Fibroblast of villous mesenchyme (primary cell): Measurements from ENCODE around the gene JMJD1C. TPM values are rescaled to one million over a fixed set of nuclear protein-coding genes. Genes with fewer than 3 reads are reported as not detected.

Experiments
- DNase-seq: peaks from one replicate; pipeline ENCODE4 v3.0.0-alpha.2; 2010; ENCODE audit warnings: low read depth
- H3K4me3 ChIP-seq: 2 replicates; pipeline ENCODE4 v1.5.1; 2011; ENCODE audit warnings: low read depth, mild to moderate bottlenecking, low read length
- small RNA-seq: library from RNA; depleted of rRNA; stranded (forward); fragments of <200 nt; gene quantifications from one replicate; pipeline ENCODE3, GENCODE V24; 2012
- total RNA-seq: library from RNA; depleted of rRNA; stranded (reverse); fragments of >200 nt; gene quantifications from 2 replicates; pipeline ENCODE4 v1.2.3, GENCODE V29; 2012
- TF ChIP-seq, protein P1 (sequence below): IDR thresholded peaks from 2 replicates; pipeline ENCODE4 v1.5.1; 2012; ENCODE audit warnings: low read depth, mild to moderate bottlenecking, low read length; ENCODE audit not compliant: insufficient read depth

The JMJD1C gene
- total RNA-seq, 1 donor: 98.4 TPM

DNA sequence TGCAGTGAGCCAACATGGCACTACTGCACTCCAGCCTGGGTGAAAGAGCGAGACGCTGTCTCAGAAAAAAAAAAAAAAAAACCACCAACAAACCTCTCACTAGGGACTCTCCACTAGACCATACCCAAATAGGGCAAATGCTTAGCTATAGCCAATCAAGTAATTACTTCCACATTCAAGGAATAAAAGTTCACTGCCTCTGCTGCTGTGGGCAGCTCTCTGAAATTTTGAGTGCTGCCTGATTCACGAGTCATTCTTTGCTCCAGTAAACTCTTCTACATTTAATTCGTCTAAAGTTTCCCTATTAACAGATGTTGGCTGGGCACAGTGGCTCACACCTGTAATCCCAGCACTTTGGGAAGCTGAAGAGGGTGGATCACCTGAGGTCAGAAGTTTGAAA is 337.3 kb downstream of the JMJD1C start:
- H3K4me3 ChIP-seq: no peak overlapping the region
- DNase-seq: no peak
- TF ChIP-seq, protein P1, sequence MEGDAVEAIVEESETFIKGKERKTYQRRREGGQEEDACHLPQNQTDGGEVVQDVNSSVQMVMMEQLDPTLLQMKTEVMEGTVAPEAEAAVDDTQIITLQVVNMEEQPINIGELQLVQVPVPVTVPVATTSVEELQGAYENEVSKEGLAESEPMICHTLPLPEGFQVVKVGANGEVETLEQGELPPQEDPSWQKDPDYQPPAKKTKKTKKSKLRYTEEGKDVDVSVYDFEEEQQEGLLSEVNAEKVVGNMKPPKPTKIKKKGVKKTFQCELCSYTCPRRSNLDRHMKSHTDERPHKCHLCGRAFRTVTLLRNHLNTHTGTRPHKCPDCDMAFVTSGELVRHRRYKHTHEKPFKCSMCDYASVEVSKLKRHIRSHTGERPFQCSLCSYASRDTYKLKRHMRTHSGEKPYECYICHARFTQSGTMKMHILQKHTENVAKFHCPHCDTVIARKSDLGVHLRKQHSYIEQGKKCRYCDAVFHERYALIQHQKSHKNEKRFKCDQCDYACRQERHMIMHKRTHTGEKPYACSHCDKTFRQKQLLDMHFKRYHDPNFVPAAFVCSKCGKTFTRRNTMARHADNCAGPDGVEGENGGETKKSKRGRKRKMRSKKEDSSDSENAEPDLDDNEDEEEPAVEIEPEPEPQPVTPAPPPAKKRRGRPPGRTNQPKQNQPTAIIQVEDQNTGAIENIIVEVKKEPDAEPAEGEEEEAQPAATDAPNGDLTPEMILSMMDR: no peak

DNA sequence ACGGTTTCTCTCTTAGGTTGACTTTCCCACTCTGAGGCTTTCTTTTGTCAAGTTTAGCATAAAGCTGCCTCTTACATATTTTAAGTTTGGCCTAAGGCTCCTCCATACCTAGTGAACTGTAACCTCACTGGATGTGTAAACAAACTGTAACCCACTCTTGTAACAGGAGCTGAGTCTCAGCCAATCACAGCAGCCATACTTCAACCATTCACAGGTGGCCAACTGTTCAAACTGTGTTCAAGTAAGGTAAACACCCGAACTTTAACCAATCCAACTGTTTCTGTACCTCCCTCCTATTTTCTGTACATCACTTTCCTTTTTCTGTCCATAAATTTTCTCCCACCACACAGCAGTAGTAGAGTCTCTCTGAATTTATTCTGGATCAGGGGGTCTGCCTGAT is 340.3 kb downstream of the JMJD1C start:
- TF ChIP-seq, protein P1: no peak
- DNase-seq: no peak
- no peak overlapping the region for H3K4me3 ChIP-seq

DNA sequence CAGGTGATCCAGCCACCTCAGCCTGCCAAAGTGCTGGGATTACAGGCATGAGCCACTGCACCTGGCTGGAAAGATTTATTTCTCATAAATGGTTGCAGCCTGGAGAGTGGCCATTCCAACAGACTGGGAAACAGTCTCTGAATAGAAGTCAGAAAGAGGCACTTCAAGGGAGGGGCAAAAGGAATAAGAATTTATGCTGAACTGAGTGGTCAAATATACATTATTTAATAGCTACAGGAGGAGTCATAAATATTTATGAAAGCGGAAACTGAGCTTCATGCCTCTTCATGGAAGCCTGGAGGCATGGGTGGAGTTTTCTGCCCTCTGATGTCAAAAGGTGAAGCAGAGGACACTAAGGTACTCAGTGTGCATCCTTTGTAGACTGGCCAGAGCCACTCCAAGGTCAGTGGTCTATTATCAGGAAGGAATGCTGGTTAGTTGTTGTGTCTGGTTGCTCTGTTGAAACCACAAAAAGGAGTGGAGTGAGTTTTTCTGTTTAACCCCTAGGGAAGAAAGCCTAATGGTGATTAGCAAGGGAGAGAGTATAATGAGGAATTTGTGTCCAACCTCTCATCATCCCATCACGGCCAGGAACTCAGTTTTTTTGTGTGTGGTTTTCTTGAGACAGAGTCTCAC is 341.9 kb downstream of the JMJD1C start:
- DNase-seq: no peak
- TF ChIP-seq, protein P1: no peak
- no peak overlapping the region for H3K4me3 ChIP-seq

DNA sequence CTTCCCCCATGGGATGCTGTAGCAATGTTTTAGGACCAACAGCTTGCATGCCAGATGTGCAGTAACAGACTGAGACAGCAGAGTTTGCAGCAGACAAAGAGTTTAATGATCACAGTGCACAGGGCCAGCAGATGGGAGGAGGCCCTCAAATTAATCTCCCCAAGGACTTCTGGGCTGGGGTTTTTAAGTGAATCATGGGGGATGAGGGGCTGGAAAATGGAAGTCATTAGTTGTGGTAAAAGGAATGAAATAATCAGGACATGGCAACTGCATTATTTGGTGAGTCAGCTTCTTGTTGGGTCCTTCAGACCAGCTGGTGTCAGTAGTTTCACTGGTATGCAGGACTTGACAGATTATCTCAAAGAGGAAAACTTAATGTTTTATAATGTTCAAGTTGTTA is 345.2 kb downstream of the JMJD1C start:
- H3K4me3 ChIP-seq: no peak overlapping the region
- peak; percentile 71 for DNase-seq
- TF ChIP-seq, protein P1: no peak

DNA sequence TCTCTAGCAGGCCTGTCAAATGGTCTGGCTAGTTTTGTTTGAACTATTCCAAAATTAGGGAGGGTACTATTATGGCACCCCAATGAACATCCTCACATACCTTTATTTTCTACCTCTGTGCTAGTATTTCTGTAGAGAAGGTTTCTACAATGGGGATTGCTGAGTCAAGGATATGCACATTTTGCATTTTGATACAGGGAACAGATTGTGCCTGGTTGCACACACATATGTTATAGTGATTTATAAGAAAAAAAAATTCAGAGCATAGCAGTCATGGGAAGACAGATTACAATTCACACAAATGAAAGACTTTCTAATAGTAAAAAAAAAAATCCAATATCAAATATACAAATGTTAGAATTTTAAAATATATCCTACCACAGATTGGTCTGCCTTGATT is 346.7 kb downstream of the JMJD1C start:
- H3K4me3 ChIP-seq: no peak overlapping the region
- DNase-seq: no peak
- TF ChIP-seq, protein P1: no peak

Small RNA genes lying within 50 kb of the gene (small RNA-seq; reads per million reads assigned to genes)
- gene AC022022.1 (not detected), gene MIR1296 (3.4 reads per million, percentile 72 among the genes with 10 or more reads in this experiment)

Other genes with a start within 250 kb of the JMJD1C start
- gene REEP3, start 55.4 kb upstream of the JMJD1C start, total RNA-seq: 57.3 and 127 TPM in 2 replicates